GM10266 (cell line): ENCODE measurements around the gene DPP4.

ENCODE experiments used
- DNase-seq: peaks from one replicate; pipeline ENCODE4 v3.0.0; 2012; ENCODE audit errors: extremely low spot score
- TF ChIP-seq, protein P1 (sequence below): IDR thresholded peaks from 2 replicates; pipeline ENCODE4 v1.5.1; 2012; ENCODE audit warnings: mild to moderate bottlenecking, low read depth; ENCODE audit not compliant: control insufficient read depth, insufficient read depth; ENCODE audit errors: missing control alignments

The DPP4 gene

DNA sequence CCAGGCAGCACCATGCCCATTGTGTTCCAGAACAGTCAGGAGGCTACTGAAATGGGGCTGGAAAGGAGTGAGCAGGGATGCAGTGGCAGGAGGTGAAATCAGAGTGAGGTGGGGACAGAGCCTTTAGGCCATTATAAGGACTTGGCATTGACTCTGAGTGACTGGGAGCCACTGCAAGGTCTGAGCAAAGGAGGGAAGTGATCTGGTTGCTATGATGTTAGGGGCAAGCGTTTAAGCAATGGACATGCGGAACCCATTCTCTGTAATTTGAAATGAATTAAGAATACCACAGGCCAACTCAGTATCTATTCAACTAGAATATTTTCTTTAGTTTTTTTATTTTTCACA is 98.2 kb downstream of the DPP4 start:
- no peak for DNase-seq
- TF ChIP-seq, protein P1, sequence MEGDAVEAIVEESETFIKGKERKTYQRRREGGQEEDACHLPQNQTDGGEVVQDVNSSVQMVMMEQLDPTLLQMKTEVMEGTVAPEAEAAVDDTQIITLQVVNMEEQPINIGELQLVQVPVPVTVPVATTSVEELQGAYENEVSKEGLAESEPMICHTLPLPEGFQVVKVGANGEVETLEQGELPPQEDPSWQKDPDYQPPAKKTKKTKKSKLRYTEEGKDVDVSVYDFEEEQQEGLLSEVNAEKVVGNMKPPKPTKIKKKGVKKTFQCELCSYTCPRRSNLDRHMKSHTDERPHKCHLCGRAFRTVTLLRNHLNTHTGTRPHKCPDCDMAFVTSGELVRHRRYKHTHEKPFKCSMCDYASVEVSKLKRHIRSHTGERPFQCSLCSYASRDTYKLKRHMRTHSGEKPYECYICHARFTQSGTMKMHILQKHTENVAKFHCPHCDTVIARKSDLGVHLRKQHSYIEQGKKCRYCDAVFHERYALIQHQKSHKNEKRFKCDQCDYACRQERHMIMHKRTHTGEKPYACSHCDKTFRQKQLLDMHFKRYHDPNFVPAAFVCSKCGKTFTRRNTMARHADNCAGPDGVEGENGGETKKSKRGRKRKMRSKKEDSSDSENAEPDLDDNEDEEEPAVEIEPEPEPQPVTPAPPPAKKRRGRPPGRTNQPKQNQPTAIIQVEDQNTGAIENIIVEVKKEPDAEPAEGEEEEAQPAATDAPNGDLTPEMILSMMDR = no peak

DNA sequence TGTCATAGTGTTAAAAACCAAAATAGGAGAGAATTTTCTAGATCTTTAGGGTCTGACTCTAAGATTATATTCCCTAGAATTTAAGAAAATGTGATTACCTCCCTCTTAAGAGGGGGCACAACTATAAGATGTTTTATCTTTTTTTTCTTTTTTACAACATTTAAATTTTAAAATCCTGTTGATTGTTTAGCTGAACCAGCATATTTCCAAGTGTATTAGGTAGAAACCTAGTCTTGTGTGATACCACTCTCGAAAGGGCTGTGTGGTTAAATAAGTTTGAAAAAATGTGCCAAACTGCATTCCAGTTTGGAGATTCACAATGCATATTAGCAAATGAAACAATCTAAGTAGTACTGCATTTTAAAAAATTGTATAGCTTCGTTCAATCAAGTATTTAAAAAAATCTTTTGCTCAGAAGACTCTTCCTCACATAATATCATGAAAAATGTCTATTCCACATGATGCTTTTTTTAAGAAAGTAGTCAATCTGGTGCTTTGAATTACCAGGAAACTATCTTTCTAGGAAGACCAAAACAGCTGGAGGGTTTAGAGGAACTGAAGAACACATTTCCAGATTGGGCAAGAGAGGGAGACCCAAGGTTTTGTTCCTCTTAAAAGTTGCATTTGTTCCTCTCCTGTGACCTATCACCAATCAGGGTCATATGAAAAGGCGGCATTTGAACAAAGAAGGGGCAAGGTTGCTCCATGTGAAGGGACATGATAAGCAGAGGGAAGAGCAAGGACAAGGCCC is 98.8 kb downstream of the DPP4 start:
- DNase-seq = no peak
- TF ChIP-seq, protein P1 = no peak

DNA sequence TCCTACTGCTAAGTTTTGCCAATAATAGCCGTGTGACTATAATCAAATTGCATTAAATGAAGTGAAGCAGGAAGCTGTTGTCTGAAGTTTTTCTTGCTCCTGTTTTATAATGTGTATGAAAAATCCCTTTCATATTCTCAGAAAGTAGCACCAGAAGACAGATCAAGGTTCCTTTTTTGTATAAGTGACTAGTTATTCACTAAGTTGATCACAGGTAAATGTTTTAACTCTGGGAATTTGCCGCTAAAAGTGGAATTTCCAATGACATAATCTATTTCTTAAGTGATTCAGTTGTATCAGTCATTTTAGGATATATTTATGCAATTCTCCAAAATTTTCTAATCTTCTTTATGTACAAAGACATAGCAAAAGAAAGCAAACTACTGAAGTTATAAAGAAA is 99.6 kb downstream of the DPP4 start:
- no peak for DNase-seq
- TF ChIP-seq, protein P1 = no peak

DNA sequence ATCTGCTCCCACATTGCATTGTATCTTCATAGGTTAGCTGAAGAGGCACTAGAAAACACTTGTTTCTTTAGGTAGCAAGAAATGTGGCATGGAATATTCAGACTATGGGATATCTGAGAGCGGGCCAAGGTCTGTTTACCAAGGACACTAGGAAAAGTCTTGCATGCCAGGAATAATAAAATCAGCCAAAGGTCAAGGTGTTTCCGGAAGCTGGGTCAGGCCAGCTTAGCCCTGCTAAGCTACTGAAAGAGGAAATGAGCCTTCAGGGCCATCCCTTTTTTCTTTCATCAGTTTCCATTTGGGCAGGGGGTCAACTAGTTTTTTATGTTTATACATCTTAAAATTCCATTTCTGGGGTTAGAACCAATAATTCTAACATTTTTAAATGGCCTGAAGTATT is 101.1 kb downstream of the DPP4 start:
- no peak for DNase-seq
- TF ChIP-seq, protein P1 = no peak

DNA sequence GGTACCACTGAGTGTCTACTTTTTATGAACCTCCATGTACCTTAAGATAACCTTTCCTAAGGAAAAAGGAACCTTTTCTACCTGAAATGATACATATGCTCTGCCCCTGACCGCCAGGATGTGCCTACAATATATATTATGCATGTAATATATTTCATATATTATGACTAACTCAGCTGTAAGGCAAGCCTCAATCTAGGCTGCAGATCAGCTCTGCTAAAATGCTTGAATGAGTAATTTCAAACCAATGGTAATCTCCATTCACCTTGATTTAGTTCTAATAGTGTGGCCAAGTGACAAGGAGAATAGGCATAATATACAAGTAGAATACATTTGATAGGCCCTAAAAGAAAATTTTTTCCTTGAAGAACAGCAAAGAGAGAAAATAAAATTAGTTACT is 101.8 kb downstream of the DPP4 start:
- TF ChIP-seq, protein P1 = no peak
- DNase-seq = no peak

DNA sequence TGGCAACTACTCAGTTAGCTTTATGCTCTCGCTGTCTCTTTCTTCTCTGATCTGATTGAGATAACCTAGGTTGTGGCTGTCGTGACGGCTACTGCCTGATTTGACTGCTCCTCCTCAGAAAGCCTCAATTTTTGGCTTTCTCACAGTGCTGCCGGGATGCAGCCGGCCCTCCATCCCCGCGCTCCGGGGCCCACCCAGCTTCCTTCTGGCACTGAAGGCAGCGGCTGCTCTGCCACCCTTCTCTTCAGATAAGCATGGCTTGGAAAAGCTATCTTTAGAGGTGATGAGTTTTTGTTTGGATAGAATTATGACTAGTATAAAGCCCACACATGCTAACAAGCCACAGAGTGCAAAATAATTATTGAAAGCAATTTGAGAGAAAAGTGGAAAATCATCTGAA is 102.5 kb downstream of the DPP4 start:
- no peak for DNase-seq

DNA sequence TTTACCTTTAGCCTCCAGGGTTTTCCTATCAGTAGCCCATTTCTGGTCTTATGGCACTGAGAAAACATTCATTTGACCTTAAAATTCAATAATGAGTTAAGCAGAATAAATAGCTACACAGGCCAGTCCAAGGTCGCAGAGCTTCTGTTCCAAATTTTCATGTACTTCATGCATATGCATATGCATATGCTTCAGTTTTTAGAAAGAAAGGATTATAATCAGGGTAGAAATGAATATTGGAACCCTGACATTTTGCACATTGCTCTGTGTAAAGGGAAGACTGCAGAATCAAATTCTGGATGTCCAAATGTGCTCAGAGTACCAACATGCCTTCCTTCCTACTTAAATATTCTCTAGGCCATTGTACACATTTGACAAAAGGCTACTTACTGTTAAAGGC is 104.9 kb downstream of the DPP4 start:
- DNase-seq = no peak
- TF ChIP-seq, protein P1 = no peak

More for the DNA sequence above, 102.5 kb downstream of the DPP4 start:
- TF ChIP-seq, protein P1 = no peak
